Breast epithelium (tissue), 4 donors: Measurements from ENCODE around the gene CSTF1. TPM values are rescaled to one million over a fixed set of nuclear protein-coding genes. Genes with fewer than 3 reads are reported as not detected.

Experiments used
- DNase-seq, 2 donors: peaks; one replicate each; pipeline ENCODE4 v3.0.0-alpha.2; 2019; ENCODE audit warnings: low spot score in 2 of 2
- H3K27ac ChIP-seq, 2 donors: fragments of 200-600 bp; sonication (generic) in 1 of 2; one replicate each; pipeline ENCODE4 v1.5.1; 2016 to 2019; ENCODE audit warnings: mild to moderate bottlenecking in 1 of 2
- H3K27me3 ChIP-seq, 2 donors: fragments of 200-600 bp; sonication (generic) in 1 of 2; one replicate each; pipeline versions ENCODE4 v1.5.1 to v1.6.0; 2017 to 2019; ENCODE audit warnings: control low read depth in 1 of 2, mild to moderate bottlenecking in 1 of 2
- H3K36me3 ChIP-seq: fragments of 200-600 bp; one replicate; pipeline ENCODE4 v1.5.1; 2019
- H3K4me1 ChIP-seq, 2 donors: fragments of 200-600 bp; sonication (generic); one replicate each; pipeline ENCODE4 v1.5.1; 2016 to 2019; ENCODE audit warnings: control low read depth in 1 of 2
- H3K4me3 ChIP-seq, 3 donors: fragments of 200-600 bp; sonication (generic); 1 replicate in 2 of 3; 2 replicates in 1 of 3; pipeline ENCODE4 v1.5.1; 2016 to 2019; ENCODE audit warnings: mild to moderate bottlenecking in 3 of 3, moderate library complexity in 2 of 3
- H3K9me3 ChIP-seq, 2 donors: fragments of 200-600 bp; sonication (generic) in 1 of 2; one replicate each; pipeline ENCODE4 v1.5.1; 2016 to 2019; ENCODE audit warnings: control low read depth in 1 of 2
- POLR2A ChIP-seq: fragments of 450-650 bp; IDR thresholded peaks from one replicate; pipeline ENCODE4 v1.6.1; 2016; ENCODE audit warnings: antibody characterized with exemption, mild to moderate bottlenecking, moderate library complexity
- POLR2AphosphoS5 ChIP-seq, 3 donors: sonication (generic); formaldehyde crosslinking; IDR thresholded peaks; one replicate each; pipeline ENCODE4 v1.6.1; 2017; ENCODE audit warnings: antibody characterized with exemption in 3 of 3
- intact Hi-C: fragments of 100-400 bp; cut with DNase I; formaldehyde crosslinking; loops from one replicate; pipeline ENCODE4 v1.15.1; 2023; ENCODE audit warnings: low total_unique reads
- total RNA-seq, 3 donors: library from RNA; depleted of rRNA; stranded (reverse); fragments of >200 nt; gene quantifications; one replicate each; pipeline ENCODE4 v1.1.0, GENCODE V29; 2016
- TF ChIP-seq, protein P1 (sequence below), 3 donors: fragments of 450-650 bp; IDR thresholded peaks; one replicate each; pipeline ENCODE4 v1.5.1; 2016 to 2017; ENCODE audit warnings: antibody characterized with exemption in 3 of 3, mild to moderate bottlenecking in 3 of 3, moderate library complexity in 3 of 3

CSTF1 gene
- total RNA-seq, 3 donors from 2014 or later = 17.1 to 53.4 (median 35.7) TPM

DNA sequence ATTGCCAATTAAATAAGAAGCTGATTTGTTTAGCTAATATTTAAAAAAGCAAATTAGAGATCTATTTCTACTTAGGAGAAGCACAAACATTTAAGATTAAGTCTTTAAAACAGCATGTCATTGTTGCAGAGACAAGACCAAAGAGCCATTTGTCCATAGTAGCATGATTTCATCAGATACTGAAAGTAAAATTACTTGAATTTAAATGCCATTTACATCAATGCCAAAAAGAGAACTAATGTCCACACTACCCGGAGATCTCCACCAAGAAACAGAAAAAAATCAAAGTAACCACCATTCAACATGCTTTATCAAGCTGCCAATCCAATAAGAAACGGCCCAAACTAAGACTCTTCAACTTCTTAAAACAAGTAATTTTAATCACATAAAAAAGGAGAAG lies 16.1 kb upstream of the CSTF1 start:
- no peak overlapping the region for H3K4me3 ChIP-seq
- intact Hi-C loops = loop anchor here (2.0 kb wide), 1 partner anchor 46 kb away; no protein-coding TSS in a partner anchor
- no peaks in the 10 kb centered on the region for H3K27me3 ChIP-seq
- H3K9me3 ChIP-seq = no peaks in the 10 kb centered on the region
- H3K4me1 ChIP-seq = no peaks in the 10 kb centered on the region
- DNase-seq = no peak
- H3K36me3 ChIP-seq = no peaks in the 10 kb centered on the region
- no peak overlapping the region for H3K27ac ChIP-seq
- TF ChIP-seq POLR2AphosphoS5 (IDR thresholded peaks at IDR 0.05) (no peak), POLR2A (no peak)
- TF ChIP-seq, protein P1, sequence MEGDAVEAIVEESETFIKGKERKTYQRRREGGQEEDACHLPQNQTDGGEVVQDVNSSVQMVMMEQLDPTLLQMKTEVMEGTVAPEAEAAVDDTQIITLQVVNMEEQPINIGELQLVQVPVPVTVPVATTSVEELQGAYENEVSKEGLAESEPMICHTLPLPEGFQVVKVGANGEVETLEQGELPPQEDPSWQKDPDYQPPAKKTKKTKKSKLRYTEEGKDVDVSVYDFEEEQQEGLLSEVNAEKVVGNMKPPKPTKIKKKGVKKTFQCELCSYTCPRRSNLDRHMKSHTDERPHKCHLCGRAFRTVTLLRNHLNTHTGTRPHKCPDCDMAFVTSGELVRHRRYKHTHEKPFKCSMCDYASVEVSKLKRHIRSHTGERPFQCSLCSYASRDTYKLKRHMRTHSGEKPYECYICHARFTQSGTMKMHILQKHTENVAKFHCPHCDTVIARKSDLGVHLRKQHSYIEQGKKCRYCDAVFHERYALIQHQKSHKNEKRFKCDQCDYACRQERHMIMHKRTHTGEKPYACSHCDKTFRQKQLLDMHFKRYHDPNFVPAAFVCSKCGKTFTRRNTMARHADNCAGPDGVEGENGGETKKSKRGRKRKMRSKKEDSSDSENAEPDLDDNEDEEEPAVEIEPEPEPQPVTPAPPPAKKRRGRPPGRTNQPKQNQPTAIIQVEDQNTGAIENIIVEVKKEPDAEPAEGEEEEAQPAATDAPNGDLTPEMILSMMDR (IDR thresholded peaks at IDR 0.05) = no peak

DNA sequence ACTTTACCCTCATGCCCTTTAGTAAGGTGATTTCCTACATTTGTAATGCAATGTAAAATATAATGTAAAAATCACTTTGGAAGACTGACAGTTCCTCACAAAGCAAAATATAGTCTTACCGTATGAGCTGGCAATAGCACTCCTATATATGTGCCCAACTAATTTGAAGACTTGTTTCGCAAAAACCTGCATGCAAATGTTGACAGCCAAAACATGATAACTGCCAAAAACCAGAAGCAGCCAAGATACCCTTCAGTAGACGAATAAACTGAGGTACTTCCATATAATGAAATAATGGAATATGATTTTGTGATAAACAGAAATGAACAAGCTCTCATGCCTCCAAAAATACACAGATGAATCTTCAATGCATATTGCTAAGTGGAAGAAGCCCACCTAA lies 14.1 kb upstream of the CSTF1 start:
- Histone ChIP-seq H3K9me3 (no peaks in the 10 kb centered on the region), H3K4me1 (no peaks in the 10 kb centered on the region), H3K27me3 (no peaks in the 10 kb centered on the region), H3K27ac (no peak overlapping the region), H3K36me3 (no peaks in the 10 kb centered on the region), H3K4me3 (no peak overlapping the region)
- intact Hi-C loops = no loop called here
- TF ChIP-seq POLR2A (no peak), POLR2AphosphoS5 (IDR thresholded peaks at IDR 0.05) (no peak)
- TF ChIP-seq, protein P1 (IDR thresholded peaks at IDR 0.05) = no peak
- no peak for DNase-seq

DNA sequence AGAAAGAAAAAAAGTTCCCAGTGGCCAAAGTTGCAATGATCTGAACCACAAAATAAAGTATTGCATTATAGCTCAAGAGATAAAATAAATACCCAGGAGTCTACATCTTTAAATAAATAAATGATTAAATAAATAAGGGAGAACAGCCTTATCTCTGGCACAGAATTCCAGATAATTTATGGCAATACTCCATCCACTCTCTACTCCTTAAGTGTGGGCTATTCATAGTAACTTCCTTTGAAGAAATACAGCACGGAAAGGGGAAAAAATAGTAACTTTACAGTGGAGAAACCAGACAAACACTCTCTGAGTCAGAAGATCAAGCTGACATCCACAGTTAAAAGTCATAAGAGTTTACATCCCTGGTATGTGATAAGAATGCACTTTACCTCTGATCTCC lies 12.1 kb upstream of the CSTF1 start:
- H3K9me3 ChIP-seq = no peaks in the 10 kb centered on the region
- intact Hi-C loops = no loop called here
- no peak for TF ChIP-seq POLR2AphosphoS5 (IDR thresholded peaks at IDR 0.05)
- TF ChIP-seq, protein P1 (IDR thresholded peaks at IDR 0.05) = no peak
- TF ChIP-seq POLR2A = no peak
- no peaks in the 10 kb centered on the region for H3K27me3 ChIP-seq
- H3K27ac ChIP-seq = no peak overlapping the region
- H3K36me3 ChIP-seq = no peaks in the 10 kb centered on the region
- no peak for DNase-seq
- H3K4me1 ChIP-seq = no peaks in the 10 kb centered on the region
- no peak overlapping the region for H3K4me3 ChIP-seq

DNA sequence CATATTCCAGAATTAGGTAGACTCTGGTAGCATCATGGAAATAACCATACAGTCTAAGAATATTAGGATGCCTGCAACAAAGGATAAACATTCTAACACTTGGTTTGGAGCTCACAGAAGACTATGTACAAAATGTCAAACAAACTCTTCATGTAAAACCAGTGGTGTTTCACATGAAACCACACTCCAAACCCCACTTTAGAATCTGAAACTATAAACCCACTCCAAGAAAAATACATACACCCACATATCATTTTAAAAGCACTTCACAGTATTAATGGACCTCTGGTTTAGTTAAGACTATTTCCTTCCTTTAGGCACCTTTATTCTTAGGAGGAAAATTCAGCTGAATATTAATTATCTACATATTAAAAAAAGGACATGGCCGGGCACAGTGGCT lies 10.9 kb upstream of the CSTF1 start:
- no peak for DNase-seq
- Histone ChIP-seq H3K4me3 (no peak overlapping the region), H3K9me3 (no peaks in the 10 kb centered on the region), H3K4me1 (no peaks in the 10 kb centered on the region), H3K27ac (no peak overlapping the region), H3K36me3 (no peaks in the 10 kb centered on the region), H3K27me3 (no peaks in the 10 kb centered on the region)
- TF ChIP-seq, protein P1 (IDR thresholded peaks at IDR 0.05) = no peak
- TF ChIP-seq POLR2AphosphoS5 (IDR thresholded peaks at IDR 0.05) (no peak), POLR2A (no peak)
- intact Hi-C loops = no loop called here

DNA sequence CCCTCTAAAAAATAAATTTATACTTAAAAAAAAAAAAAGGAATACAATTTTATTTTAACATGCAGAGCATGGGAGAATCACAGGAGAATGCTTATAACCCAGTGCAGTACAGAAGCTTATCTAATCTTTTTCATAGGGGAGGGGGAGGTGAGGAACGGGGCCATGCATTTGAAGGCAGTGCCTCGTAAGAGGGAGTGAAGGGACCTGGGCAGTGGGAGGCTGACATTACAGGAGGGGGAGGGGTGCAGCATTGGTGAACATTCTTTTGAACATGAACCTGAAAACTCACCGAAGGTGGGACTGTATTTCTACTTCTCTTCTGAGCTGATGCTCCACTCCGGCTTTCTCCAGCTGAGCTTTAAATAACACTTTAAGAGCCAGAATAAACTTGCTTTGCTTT lies 9.7 kb upstream of the CSTF1 start:
- Histone ChIP-seq H3K36me3 (no peaks in the 10 kb centered on the region), H3K4me1 (no peaks in the 10 kb centered on the region), H3K27ac (no peak overlapping the region), H3K4me3 (no peak overlapping the region), H3K27me3 (no peaks in the 10 kb centered on the region), H3K9me3 (no peaks in the 10 kb centered on the region)
- TF ChIP-seq POLR2A (no peak), POLR2AphosphoS5 (IDR thresholded peaks at IDR 0.05) (no peak)
- TF ChIP-seq, protein P1 (IDR thresholded peaks at IDR 0.05) = no peak
- intact Hi-C loops = no loop called here
- no peak for DNase-seq
